A673 (cell line): ENCODE results near the gene TENT5D. TPM values are rescaled to one million over a fixed set of nuclear protein-coding genes. Genes with fewer than 3 reads are reported as not detected.

Source experiments
- BruUV-seq: library from RNA; stranded (reverse); fragments of 400-500 nt; replicated peaks from 2 replicates; lab custom pipeline; 2021; lab: Mats Ljungman, UMichigan
- CTCF ChIA-PET: fragments of 300-600 bp; sonication (Branson Sonifier 250); formaldehyde crosslinking; loops from one replicate; lab custom pipeline; 2022; ENCODE audit warnings: antibody characterized with exemption; lab: Charles Lee
- POLR2A ChIA-PET: fragments of 300-600 bp; sonication (Branson Sonifier 250); formaldehyde crosslinking; loops from one replicate; lab custom pipeline; 2022; ENCODE audit warnings: antibody characterized with exemption; ENCODE audit not compliant: low non-redundant PET; lab: Charles Lee
- DNase-seq: peaks from one replicate; pipeline ENCODE4 v3.0.0-alpha.2; 2015; ENCODE audit warnings: low spot score
- H3K27ac ChIP-seq: fragments of 200-600 bp; sonication (generic); 2 replicates; pipeline ENCODE4 v1.5.1; 2016; ENCODE audit warnings: mixed run types, low read depth, mild to moderate bottlenecking, mixed read lengths, antibody characterized with exemption, low read length; ENCODE audit not compliant: poor library complexity, severe bottlenecking
- H3K27me3 ChIP-seq: fragments of 200-600 bp; sonication (generic); replicated peaks from 2 replicates; pipeline ENCODE4 v1.6.1; 2017; ENCODE audit warnings: mixed run types, low read depth, mild to moderate bottlenecking, mixed read lengths, antibody characterized with exemption, low read length; ENCODE audit not compliant: insufficient read depth, poor library complexity
- H3K36me3 ChIP-seq: fragments of 200-600 bp; sonication (generic); 2 replicates; pipeline ENCODE4 v1.6.1; 2016; ENCODE audit warnings: mixed run types, mild to moderate bottlenecking, mixed read lengths, antibody characterized with exemption, low read length; ENCODE audit not compliant: insufficient read depth, poor library complexity, severe bottlenecking
- H3K4me1 ChIP-seq: fragments of 200-600 bp; sonication (generic); 2 replicates; pipeline ENCODE4 v1.6.1; 2017; ENCODE audit warnings: mixed run types, mild to moderate bottlenecking, mixed read lengths, antibody characterized with exemption, low read length; ENCODE audit not compliant: insufficient read depth, poor library complexity, severe bottlenecking
- H3K4me3 ChIP-seq: fragments of 200-600 bp; sonication (generic); 2 replicates; pipeline ENCODE4 v1.5.1; 2016; ENCODE audit warnings: low read depth, mixed run types, mild to moderate bottlenecking, mixed read lengths, low read length; ENCODE audit not compliant: poor library complexity, severe bottlenecking
- H3K9me3 ChIP-seq: fragments of 200-600 bp; sonication (generic); 2 replicates; pipeline ENCODE4 v1.6.1; 2016; ENCODE audit warnings: mixed run types, low read depth, mild to moderate bottlenecking, mixed read lengths, antibody characterized with exemption, low read length; ENCODE audit not compliant: poor library complexity, severe bottlenecking
- CTCF ChIP-seq: fragments of 300-800, 200-600 bp; sonication (generic); conservative IDR thresholded peaks from 2 replicates; pipeline ENCODE4 v1.5.1; 2017; ENCODE audit warnings: low read depth, mild to moderate bottlenecking, antibody characterized with exemption, low read length, moderate library complexity, mixed read lengths
- EZH2 ChIP-seq: fragments of 200-600 bp; sonication (generic); IDR thresholded peaks from 2 replicates; pipeline ENCODE4 v1.6.1; 2017; ENCODE audit warnings: borderline replicate concordance, low read depth, mild to moderate bottlenecking, mixed read lengths, antibody characterized with exemption, low read length; ENCODE audit not compliant: poor library complexity, severe bottlenecking
- intact Hi-C: fragments of 100-400 bp; cut with micrococcal nuclease; formaldehyde crosslinking; loops from one replicate; pipeline ENCODE4 v1.10.0; 2022; ENCODE audit not compliant: unreplicated experiment
- total RNA-seq: library from RNA; stranded (reverse); gene quantifications from 2 replicates; pipeline ENCODE4 v1.2.3, GENCODE V29; 2021

The TENT5D gene
- total RNA-seq, 1 experiment from 2014 or later, result not detected

- BruUV-seq, result no TSS peak
Measured at GRCh38 chrX:80423000-80423399, 2.8 kb downstream of the TENT5D start.

DNA sequence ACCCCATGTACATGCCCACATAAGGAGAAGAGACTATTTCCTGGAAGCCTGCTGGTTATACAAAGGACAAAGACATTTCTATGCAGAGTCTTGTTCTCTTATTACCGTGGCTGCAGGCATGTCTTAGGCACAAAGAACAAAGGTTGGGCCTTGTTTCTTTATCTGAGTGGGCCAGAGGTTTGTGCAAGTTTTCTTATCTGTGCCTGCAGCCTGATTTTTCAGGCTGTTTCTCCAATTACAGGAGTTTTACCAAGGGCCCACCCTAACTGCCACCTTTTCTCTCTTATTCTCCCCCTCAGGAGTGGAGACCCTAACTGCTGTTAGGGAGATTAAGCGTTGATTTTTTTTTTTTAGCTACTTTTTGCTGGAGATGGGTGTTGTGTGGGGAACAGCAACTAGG lies 3.5 kb downstream of the TENT5D start:
- H3K27ac ChIP-seq, result no peak overlapping the region
- H3K4me1 ChIP-seq, result no peaks in the 10 kb centered on the region
- intact Hi-C loops, result no loop called here
- CTCF ChIA-PET, result no interaction called here
- POLR2A ChIA-PET, result no interaction called here
- no peaks in the 10 kb centered on the region for H3K9me3 ChIP-seq
- no peak overlapping the region for H3K4me3 ChIP-seq
- no peaks in the 10 kb centered on the region for H3K36me3 ChIP-seq
- no peak for DNase-seq
- no TSS peak for BruUV-seq
- TF ChIP-seq CTCF (no peak), EZH2 (no peak)
- H3K27me3 ChIP-seq, result no peaks in the 10 kb centered on the region

More at GRCh38 chrX:80423000-80423399, 2.8 kb downstream of the TENT5D start:
- Histone ChIP-seq H3K9me3 (no peaks in the 10 kb centered on the region), H3K27me3 (no peaks in the 10 kb centered on the region), H3K4me1 (no peaks in the 10 kb centered on the region), H3K27ac (no peak overlapping the region), H3K36me3 (no peaks in the 10 kb centered on the region), H3K4me3 (no peak overlapping the region)
- TF ChIP-seq CTCF (no peak), EZH2 (no peak)
- intact Hi-C loops, result no loop called here
- no peak for DNase-seq
- ChIA-PET CTCF (no interaction called here), POLR2A (no interaction called here)

DNA sequence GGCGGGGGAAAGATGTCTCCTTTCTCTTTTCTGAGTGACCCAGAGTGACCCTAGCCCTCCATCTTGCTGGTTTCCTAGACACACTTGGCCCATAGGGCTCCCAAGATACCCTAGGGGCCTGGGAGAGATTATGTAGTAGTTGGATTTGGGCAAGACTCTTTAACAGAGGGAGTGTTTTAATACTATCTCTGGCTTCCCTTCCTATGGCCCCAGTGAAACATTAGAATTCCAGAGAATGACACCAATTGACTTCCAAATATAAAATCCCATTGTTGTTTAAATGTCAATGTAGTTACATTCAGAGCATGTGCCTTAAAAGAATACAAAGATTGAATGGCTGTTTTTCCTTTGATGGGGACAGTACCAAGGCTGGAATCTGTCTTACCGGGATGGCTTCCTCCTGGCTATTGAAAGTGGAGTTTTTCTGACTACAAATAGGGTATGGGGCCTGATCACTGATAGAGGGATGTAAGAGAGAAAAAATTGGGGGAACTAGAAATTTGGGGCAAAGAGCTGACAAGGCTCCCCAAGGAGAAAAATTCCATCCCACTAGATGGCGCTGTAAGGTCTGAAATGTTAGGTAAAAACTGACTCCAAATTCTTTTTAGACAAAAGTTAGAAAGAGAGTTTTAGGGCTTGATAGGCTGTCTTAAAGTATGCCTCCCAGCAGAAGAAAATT lies 10.7 kb downstream of the TENT5D start:
- no peak overlapping the region for H3K4me3 ChIP-seq
- BruUV-seq, result no TSS peak
- ChIA-PET POLR2A (no interaction called here), CTCF (no interaction called here)
- peaks cover 5% of the 10 kb centered on the region for H3K9me3 ChIP-seq
- TF ChIP-seq CTCF (peak; percentile 48), EZH2 (no peak)
- no peaks in the 10 kb centered on the region for H3K27me3 ChIP-seq
- intact Hi-C loops, result loop anchor here (1.0 kb wide), 1 partner anchor 147 kb away; no protein-coding TSS in a partner anchor
- H3K36me3 ChIP-seq, result no peaks in the 10 kb centered on the region
- no peak overlapping the region for H3K27ac ChIP-seq
- DNase-seq, result peak; percentile 18
- H3K4me1 ChIP-seq, result no peaks in the 10 kb centered on the region
